B cell (primary cell): ENCODE measurements around the gene PDLIM5.

Experiments
- CTCF ChIP-seq: fragments of 200-600 bp; IDR thresholded peaks from one replicate; pipeline ENCODE4 v1.8.0; 2022; ENCODE audit warnings: antibody characterized with exemption, mild to moderate bottlenecking
- EZH2 ChIP-seq: IDR thresholded peaks from 2 replicates; pipeline ENCODE4 v1.6.1; 2012; ENCODE audit warnings: borderline replicate concordance, low read depth, mild to moderate bottlenecking, moderate library complexity, low read length; ENCODE audit not compliant: insufficient read depth, poor library complexity, severe bottlenecking

DNA sequence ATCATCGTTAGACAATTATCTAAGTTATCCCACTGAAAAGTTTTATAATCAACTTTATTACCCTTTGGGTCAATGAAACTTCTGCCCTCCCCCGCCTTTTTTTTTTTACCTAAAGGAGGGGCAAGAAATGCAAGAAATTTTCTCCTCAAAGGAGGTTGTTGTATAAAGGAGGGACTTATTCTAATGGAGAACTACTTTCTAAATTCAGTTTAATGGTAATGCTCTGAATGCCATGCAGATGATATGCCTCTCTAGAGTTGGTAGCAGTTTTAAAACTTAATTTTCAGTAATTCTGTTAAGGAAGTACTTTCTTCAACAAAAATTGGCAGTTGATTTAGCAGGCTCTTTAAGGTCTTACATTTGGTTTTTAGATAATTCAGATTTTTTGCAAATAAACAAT, 23.3 kb downstream of the PDLIM5 start:
- TF ChIP-seq CTCF (no peak), EZH2 (no peak)
